HG03135 (cell line): Measurements from ENCODE around the gene SIRPB1.
"Not testable (repeated sequence)": the region's sequence is repeated elsewhere in the genome, so short reads cannot be mapped to it uniquely, and the experiment has no call there.

Source experiments
- ATAC-seq: cut with Tn5 transposase; IDR thresholded peaks from one replicate; pipeline ENCODE4 v1.9.1; 2021; ENCODE audit warnings: mild to moderate bottlenecking, moderate library complexity; ENCODE audit not compliant: unreplicated experiment

SIRPB1 gene

DNA sequence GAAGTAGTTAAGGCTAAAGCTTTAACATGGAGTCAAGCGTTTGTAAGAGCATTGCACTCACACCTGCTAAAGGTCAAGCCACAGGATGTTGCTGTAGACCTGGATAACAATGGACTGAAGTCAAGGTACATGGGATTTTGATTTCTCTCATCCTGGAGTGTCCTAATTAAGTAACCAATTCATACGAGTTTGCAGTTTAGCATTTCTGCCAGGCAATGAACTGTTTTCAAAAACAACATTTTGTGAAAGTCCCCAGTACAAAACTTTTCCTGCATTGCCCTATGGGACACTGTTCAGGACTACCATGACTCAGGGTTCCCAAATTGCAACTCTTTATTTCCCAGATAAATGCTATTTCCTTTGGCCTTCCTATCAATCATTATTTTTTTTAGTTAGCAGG is 17.4 kb upstream of the SIRPB1 start:
- no peak for ATAC-seq

- ATAC-seq: no peak
Measured at GRCh38 chr20:1636621-1637020, 16.8 kb upstream of the SIRPB1 start.

DNA sequence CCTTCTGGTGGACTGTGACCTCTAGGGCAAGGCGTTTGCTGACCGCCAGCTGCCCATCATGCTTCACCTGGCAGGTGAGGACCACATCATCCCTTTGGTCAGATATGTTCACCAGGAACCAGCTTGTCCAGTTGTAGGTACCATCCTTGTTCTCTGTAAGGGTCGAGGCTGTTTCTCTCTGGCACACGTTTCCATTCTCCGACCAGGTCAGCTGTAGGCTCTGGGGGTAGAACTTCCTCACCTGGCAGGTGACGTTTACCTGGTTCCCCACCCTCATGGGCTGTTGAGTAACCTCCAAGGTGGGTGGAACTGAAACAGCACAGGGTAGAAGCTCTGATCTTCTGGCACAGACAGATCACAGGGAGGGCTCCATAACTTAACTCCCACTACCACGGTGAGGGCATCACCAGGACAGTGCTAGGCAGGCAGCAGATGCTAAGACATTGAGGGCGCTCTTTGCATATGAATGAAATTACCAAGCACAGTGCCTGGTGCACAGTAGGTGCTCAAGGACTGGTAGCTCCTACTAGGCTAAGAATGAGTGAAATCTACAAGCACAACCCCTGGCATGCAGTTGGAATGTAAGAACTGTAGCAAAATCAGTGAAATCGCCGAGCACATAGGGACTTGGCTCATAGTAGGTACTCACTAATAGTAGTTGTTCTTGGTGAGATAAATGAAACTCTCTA is 15.6 kb upstream of the SIRPB1 start:
- no peak for ATAC-seq

- no peak for ATAC-seq
Measured at GRCh38 chr20:1633535-1633934, 13.7 kb upstream of the SIRPB1 start.

DNA sequence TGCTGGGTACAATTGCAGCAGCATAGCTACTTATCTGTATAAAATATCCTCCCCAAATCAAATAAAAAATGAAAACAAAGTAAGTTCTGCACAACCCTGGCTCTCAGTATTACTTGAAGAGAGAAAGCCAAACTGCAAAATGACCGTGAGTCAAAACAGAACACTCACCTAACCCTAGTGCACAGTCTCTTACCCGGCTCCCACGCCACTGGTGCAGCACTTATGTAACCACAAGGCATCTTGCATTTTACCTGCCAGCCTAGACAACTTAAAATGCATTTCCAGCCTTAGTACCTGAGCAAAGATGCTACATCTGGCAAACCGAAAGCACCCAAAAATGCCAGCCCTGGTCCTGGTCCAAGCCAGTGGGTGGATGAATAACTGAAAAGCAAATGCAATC is 12.4 kb upstream of the SIRPB1 start:
- ATAC-seq: no peak

- ATAC-seq: no peak
Measured at GRCh38 chr20:1631309-1632151, 11.7 kb upstream of the SIRPB1 start.

DNA sequence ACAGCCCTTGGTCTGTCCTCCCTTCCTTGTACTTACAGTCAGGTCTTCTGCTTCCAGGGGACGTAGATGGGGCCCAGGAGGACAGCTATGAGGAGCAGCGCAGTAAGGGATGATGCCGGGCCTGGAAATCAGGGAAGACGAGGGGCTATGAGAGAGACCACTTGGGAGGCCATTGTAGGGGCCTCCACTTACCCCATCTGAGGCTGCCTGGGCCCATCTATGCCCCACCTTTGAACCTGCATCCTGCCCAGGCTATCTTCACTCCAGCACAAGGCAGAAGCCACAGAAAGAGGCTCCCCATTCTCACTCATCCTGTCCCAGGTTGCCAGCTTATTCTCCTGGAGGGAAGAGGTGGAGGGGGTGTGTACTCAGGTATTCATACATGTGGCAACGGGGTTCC is 10.4 kb upstream of the SIRPB1 start:
- ATAC-seq: no peak

DNA sequence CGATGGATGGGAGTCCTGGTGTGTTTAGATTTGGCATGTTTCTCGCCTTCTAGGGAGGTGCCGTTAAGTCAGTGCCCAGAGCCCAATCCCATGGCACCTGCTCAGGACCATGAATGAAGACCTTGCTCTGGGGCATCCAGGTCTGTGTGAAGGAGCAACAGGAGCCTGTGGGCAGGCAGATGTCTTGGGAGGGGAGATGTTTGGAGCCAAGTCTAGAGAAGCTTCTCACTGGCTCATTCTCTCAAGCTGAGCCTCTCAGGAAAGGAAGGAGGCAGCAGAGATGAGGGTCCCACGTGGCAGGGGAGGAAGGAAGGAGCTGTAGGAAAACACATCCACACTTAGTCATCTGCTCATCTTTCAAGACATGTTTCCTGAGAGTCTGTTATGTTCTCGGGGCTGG is 9.5 kb upstream of the SIRPB1 start:
- no peak for ATAC-seq

- no peak for ATAC-seq
Measured at GRCh38 chr20:1628621-1629020, 8.8 kb upstream of the SIRPB1 start.

DNA sequence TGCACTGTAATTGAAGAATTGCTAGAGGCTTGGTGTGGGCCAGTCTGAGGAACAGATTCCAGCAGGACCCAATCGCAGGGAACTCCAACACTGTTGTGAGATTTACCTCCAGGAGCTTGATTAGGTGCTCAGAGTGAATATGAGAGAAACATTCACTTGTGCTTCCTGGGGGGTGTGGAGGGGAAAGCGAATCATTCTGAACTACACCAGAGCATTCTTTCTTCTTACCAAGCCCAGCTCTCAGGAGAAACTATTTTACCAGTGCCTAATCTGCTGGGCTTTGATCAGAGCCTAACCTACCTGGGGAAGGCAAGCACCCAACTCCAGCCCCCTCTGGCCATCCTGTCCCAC is 7.4 kb upstream of the SIRPB1 start:
- ATAC-seq: no peak

DNA sequence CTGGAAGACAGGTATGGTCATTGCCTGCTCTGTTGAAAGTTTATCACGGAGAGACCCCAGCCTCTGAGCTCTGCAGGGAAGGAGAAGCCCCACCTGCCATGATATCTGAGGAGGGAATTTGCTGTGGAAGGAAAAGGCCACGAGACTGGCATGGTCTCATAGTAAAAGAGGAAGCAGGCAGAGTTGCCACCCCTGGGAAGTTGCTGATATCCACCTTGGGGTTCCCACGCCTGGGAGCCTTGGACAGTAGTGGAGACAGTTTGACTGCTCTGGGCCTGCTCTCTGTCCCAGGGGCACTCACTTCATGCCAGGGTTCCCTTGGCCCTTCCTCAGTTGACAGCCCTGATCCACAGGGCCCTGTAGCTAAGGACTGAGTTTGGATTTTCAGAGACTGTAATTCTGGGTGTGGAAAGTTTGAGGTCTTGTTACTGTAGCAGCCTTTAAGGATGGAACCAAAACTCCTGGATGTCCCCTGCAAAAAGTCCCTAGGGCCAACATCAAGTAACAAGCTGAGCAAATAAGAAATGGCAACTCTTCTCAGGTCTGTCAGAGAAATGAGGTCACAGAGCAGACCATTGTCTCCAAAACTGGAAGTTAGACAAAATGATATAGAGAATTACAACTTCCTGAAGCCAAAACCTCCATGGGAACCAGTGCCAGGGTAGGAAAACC is 6.9 kb upstream of the SIRPB1 start:
- no peak for ATAC-seq

DNA sequence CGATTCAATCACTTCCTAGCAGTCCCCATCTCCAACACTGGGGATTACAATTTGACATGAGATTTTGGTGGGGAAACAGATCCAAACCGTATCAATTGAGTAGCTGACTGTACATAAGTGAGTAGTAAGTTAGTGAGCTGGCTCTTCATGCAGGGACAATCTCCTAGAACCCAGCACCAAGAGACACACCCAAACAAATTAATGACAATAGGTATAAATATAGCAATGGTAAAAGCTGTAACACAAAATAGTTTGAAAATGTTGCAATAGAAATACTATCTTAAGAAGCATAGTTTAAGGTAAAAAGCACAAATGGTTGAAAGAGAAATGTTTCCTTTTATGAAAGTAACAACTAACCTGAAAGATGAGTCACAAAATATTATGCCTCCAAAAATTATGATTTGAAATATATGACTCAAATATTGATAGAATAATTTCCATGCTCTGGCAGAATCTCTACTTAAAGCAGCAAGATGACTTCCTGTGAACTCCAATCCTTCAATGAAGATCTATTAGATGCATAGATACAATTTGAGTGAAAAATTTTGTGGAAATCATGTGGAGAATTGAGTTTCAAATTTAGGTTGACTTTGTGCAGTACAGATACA is 5.4 kb upstream of the SIRPB1 start:
- no peak for ATAC-seq

- no peak for ATAC-seq
Measured at GRCh38 chr20:1623501-1624205, 3.8 kb upstream of the SIRPB1 start.

DNA sequence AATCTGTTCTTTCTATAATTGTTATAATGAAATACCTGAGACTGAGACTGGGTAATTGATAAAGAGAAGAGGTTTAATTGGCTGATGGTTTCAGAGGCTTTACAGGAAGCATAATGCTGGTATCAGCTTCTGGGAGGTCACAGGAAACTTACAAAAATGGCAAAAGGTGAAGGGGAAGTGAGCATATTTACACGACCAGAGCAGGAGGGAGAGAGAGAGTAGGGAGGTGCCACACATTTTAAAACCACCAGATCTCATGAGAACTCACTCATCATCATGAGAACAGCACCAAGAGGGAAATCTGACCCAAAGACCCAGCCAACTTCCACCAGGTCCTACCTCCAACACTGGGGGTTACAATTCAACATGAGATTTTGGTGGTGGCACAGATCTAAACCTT is 2.6 kb upstream of the SIRPB1 start:
- ATAC-seq: no peak

DNA sequence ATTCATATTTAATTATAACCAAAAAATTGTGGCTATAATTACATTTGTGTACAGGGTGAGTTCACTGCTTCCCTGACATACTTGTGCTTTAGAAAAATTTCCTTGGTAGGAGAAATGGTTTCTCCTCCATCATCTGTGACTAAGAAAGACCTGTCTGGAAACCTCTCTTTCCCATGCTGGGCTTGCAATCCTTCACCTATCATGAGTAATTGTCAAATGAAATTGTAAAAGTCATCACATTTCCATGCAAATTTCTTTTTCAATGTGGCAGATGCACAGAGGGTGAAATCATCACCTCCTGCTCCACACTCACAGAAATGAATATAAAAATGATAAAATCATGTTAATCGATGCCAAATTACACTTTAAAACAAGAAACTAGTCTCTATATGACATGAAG is 1.5 kb upstream of the SIRPB1 start:
- ATAC-seq: no peak

GRCh38 chr20:1618954-1619540 is 762 bp downstream of the SIRPB1 start:
- ATAC-seq: no peak

GRCh38 chr20:1618479-1618878 is 1.3 kb downstream of the SIRPB1 start:
- ATAC-seq: no peak

DNA sequence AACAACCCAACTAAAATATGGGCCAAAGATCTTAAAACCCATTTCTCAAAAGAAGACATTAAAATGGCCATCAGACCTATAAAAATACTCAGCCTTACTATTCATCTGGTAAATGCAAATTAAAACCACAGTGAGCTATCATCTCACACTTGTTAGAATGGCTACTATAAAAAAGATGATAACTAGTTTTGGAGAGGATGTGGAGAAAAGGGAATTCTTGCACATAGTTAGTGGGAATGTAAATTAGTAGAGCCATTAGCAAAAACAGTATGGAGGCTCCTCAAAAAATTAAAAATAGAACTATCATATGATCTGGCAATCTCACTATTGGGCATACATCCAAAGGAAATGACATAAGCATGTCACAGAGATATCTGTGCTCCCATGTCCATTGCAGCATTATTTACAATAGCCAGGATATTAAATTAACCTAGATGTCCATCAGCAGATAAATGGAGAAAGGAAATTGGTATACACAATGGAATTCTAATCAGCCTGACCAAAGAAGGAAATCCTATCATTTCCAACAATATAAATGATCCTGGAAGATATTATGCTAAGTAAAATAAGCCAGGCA is 2.9 kb downstream of the SIRPB1 start:
- no peak for ATAC-seq

- ATAC-seq: not testable (repeated sequence)
Measured at GRCh38 chr20:1610404-1610803, 9.4 kb downstream of the SIRPB1 start.

GRCh38 chr20:1608678-1609347 is 11.0 kb downstream of the SIRPB1 start:
- not testable (repeated sequence) for ATAC-seq
